ENCODE measurements around the gene SDHD. TPM values are rescaled to one million over a fixed set of nuclear protein-coding genes. Genes with fewer than 3 reads are reported as not detected.
A peak's percentile ranks its signal among the peaks of the same experiment; 100 is the strongest.

The SDHD gene
- total and polyA plus RNA-seq, 9 of the 15 experiments (the other 6 are each of a cell fraction or from before 2014, with no cell fraction given): 150 to 1,225 (median 215) TPM

- no peak for TF ChIP-seq USF1 (CRISPR knock-in tag; IDR thresholded peaks at IDR 0.05)
- no peak for TF ChIP-seq TEAD1 (CRISPR knock-in tag; IDR thresholded peaks at IDR 0.05)
- TF ChIP-seq PHB (CRISPR knock-in tag; IDR thresholded peaks at IDR 0.05): no peak
- TF ChIP-seq ZC3H8 (IDR thresholded peaks at IDR 0.05): no peak
- no peak for TF ChIP-seq CREB5 (CRISPR knock-in tag; IDR thresholded peaks at IDR 0.05)
- no peak for TF ChIP-seq ELF4 (CRISPR knock-in tag; IDR thresholded peaks at IDR 0.05)
- TF ChIP-seq SAP30 (IDR thresholded peaks at IDR 0.05; ENCODE audit: borderline replicate concordance, insufficient read depth, low read depth, low read length, poor library complexity, severe bottlenecking): no peak
- TF ChIP-seq KHSRP (IDR thresholded peaks at IDR 0.05): peak; percentile 16; the same call in 1 of the 2 replicates
- TF ChIP-seq TAL1 (IDR thresholded peaks at IDR 0.05): peak; percentile 67
- no peak for TF ChIP-seq SPI1 (IDR thresholded peaks at IDR 0.05; ENCODE audit: borderline replicate concordance, low read depth, low read length)
- TF ChIP-seq TRIM24 (IDR thresholded peaks at IDR 0.05): peak in 1 of 2 experiments; percentile 54; a peak in 1 of 4 replicates
- TF ChIP-seq HNRNPUL1 (IDR thresholded peaks at IDR 0.05; ENCODE audit: low read length): no peak
- no peak for TF ChIP-seq SIN3A (IDR thresholded peaks at IDR 0.05; ENCODE audit: borderline replicate concordance in 2 of 2, control insufficient read depth in 1 of 2, low read depth in 2 of 2, low read length in 2 of 2)
- TF ChIP-seq ZFP91 (CRISPR knock-in tag; IDR thresholded peaks at IDR 0.05): no peak
- no peak for TF ChIP-seq KAT7 (CRISPR knock-in tag; IDR thresholded peaks at IDR 0.05; ENCODE audit: borderline replicate concordance)
- TF ChIP-seq NFRKB (IDR thresholded peaks at IDR 0.05; ENCODE audit: low read depth): no peak
- TF ChIP-seq TAF7 (tag; IDR thresholded peaks at IDR 0.05): no peak
- no peak for TF ChIP-seq ZBED1 (IDR thresholded peaks at IDR 0.05)
- no peak for TF ChIP-seq GABPB1 (CRISPR knock-in tag; IDR thresholded peaks at IDR 0.05)
- no peak for TF ChIP-seq E2F8 (IDR thresholded peaks at IDR 0.05; ENCODE audit: low read depth, partially characterized antibody)
- no peak for TF ChIP-seq E2F5 (CRISPR knock-in tag; IDR thresholded peaks at IDR 0.05)
- no peak for TF ChIP-seq POLR3G (IDR thresholded peaks at IDR 0.05; ENCODE audit: extremely low read depth, insufficient read length, insufficient replicate concordance)
Measured at GRCh38 chr11:112097734-112098528, 11.3 kb downstream of the SDHD start (continued).

Measured in K562 (cell line).